Measurements from ENCODE around the gene IFRD1.

Gene IFRD1

GRCh38 chr7:112442210-112442609 lies 8.1 kb upstream of the IFRD1 start:
- Histone ChIP-seq H3K4me2 (ENCODE audit: low read length) (no peak overlapping the region), H3K4me1 (ENCODE audit: low read length) (no peaks in the 10 kb centered on the region), H4K20me1 (ENCODE audit: insufficient read depth, low read length) (no peaks in the 10 kb centered on the region)

GRCh38 chr7:112444505-112444904 lies 5.8 kb upstream of the IFRD1 start:
- H3K9me3 ChIP-seq (ENCODE audit: insufficient read depth, low read length) = no peaks in the 10 kb centered on the region
- no peak overlapping the region for H2AFZ ChIP-seq (ENCODE audit: low read depth, low read length)
- TF ChIP-seq EZH2phosphoT487 (IDR thresholded peaks at IDR 0.05; ENCODE audit: low read depth) = no peak
- TF ChIP-seq CTCF (IDR thresholded peaks at IDR 0.05; ENCODE audit: low read depth, low read length) = no peak
- no peaks in the 10 kb centered on the region for H3K27me3 ChIP-seq (ENCODE audit: low read depth, low read length)
- no peak overlapping the region for H3K4me2 ChIP-seq (ENCODE audit: low read length)
- H3K36me3 ChIP-seq (replicated peaks; ENCODE audit: low read depth, low read length) = no peaks in the 10 kb centered on the region
- no peaks in the 10 kb centered on the region for H4K20me1 ChIP-seq (ENCODE audit: insufficient read depth, low read length)
- H3K79me2 ChIP-seq (ENCODE audit: low read length) = no peaks in the 10 kb centered on the region
- H3K4me1 ChIP-seq (ENCODE audit: low read length) = peaks cover 5% of the 10 kb centered on the region; the same call in 1 of the 2 replicates
- H3K4me3 ChIP-seq (ENCODE audit: low read length) = no peak overlapping the region
- no peak overlapping the region for H3K9ac ChIP-seq (ENCODE audit: low read length)
- no peak overlapping the region for H3K27ac ChIP-seq (ENCODE audit: low read length)

More at GRCh38 chr7:112442210-112442609, 8.1 kb upstream of the IFRD1 start:
- no peaks in the 10 kb centered on the region for H3K9me3 ChIP-seq (ENCODE audit: insufficient read depth, low read length)
- no peak overlapping the region for H3K4me3 ChIP-seq (ENCODE audit: low read length)
- H2AFZ ChIP-seq (ENCODE audit: low read depth, low read length) = no peak overlapping the region
- no peaks in the 10 kb centered on the region for H3K79me2 ChIP-seq (ENCODE audit: low read length)
- no peak overlapping the region for H3K9ac ChIP-seq (ENCODE audit: low read length)
- H3K27me3 ChIP-seq (ENCODE audit: low read depth, low read length) = no peaks in the 10 kb centered on the region
- no peak for TF ChIP-seq EZH2phosphoT487 (IDR thresholded peaks at IDR 0.05; ENCODE audit: low read depth)
- TF ChIP-seq CTCF (IDR thresholded peaks at IDR 0.05; ENCODE audit: low read depth, low read length) = no peak
- no peaks in the 10 kb centered on the region for H3K36me3 ChIP-seq (replicated peaks; ENCODE audit: low read depth, low read length)
- H3K27ac ChIP-seq (ENCODE audit: low read length) = no peak overlapping the region

- peaks cover 11% of the 10 kb centered on the region for H3K79me2 ChIP-seq (ENCODE audit: low read length)
- no peak overlapping the region for H3K9ac ChIP-seq (ENCODE audit: low read length)
- H3K27me3 ChIP-seq (ENCODE audit: low read depth, low read length) = no peaks in the 10 kb centered on the region
- no peaks in the 10 kb centered on the region for H3K9me3 ChIP-seq (ENCODE audit: insufficient read depth, low read length)
- no peak overlapping the region for H3K4me2 ChIP-seq (ENCODE audit: low read length)
- peaks cover 3% of the 10 kb centered on the region; the same call in 1 of the 2 replicates for H4K20me1 ChIP-seq (ENCODE audit: insufficient read depth, low read length)
- H2AFZ ChIP-seq (ENCODE audit: low read depth, low read length) = no peak overlapping the region
- no peak overlapping the region for H3K27ac ChIP-seq (ENCODE audit: low read length)
- H3K4me1 ChIP-seq (ENCODE audit: low read length) = peaks cover 6% of the 10 kb centered on the region; the same call in 1 of the 2 replicates
- TF ChIP-seq EZH2phosphoT487 (IDR thresholded peaks at IDR 0.05; ENCODE audit: low read depth) = no peak
- TF ChIP-seq CTCF (IDR thresholded peaks at IDR 0.05; ENCODE audit: low read depth, low read length) = no peak
- no peaks in the 10 kb centered on the region for H3K36me3 ChIP-seq (replicated peaks; ENCODE audit: low read depth, low read length)
- no peak overlapping the region for H3K4me3 ChIP-seq (ENCODE audit: low read length)
These were observed 3.8 kb upstream of the IFRD1 start for GRCh38 chr7:112446431-112446830.

- H3K9me3 ChIP-seq (ENCODE audit: insufficient read depth, low read length) = no peaks in the 10 kb centered on the region
- peaks cover 12% of the 10 kb centered on the region for H4K20me1 ChIP-seq (ENCODE audit: insufficient read depth, low read length)
- no peak overlapping the region for H3K4me3 ChIP-seq (ENCODE audit: low read length)
- TF ChIP-seq EZH2phosphoT487 (IDR thresholded peaks at IDR 0.05; ENCODE audit: low read depth) (no peak), CTCF (IDR thresholded peaks at IDR 0.05; ENCODE audit: low read depth, low read length) (no peak)
- H2AFZ ChIP-seq (ENCODE audit: low read depth, low read length) = no peak overlapping the region
- H3K4me2 ChIP-seq (ENCODE audit: low read length) = no peak overlapping the region
- no peak overlapping the region for H3K27ac ChIP-seq (ENCODE audit: low read length)
- no peaks in the 10 kb centered on the region for H3K36me3 ChIP-seq (replicated peaks; ENCODE audit: low read depth, low read length)
- no peaks in the 10 kb centered on the region for H3K27me3 ChIP-seq (ENCODE audit: low read depth, low read length)
- H3K4me1 ChIP-seq (ENCODE audit: low read length) = peaks cover 9% of the 10 kb centered on the region; the same call in 1 of the 2 replicates
- no peak overlapping the region for H3K9ac ChIP-seq (ENCODE audit: low read length)
- H3K79me2 ChIP-seq (ENCODE audit: low read length) = peaks cover 21% of the 10 kb centered on the region
These were observed 2.9 kb upstream of the IFRD1 start for GRCh38 chr7:112447406-112447805.

Measured in OCI-LY3 (cell line).